NCI-H526 treated with DMSO at 0.1 percent for 48 hours (cell line): ENCODE data around the gene USP1.

Experiments
- DNase-seq: peaks from one replicate; lab custom pipeline; 2025; lab: John Stamatoyannopoulos, UW

Gene USP1, protein sequence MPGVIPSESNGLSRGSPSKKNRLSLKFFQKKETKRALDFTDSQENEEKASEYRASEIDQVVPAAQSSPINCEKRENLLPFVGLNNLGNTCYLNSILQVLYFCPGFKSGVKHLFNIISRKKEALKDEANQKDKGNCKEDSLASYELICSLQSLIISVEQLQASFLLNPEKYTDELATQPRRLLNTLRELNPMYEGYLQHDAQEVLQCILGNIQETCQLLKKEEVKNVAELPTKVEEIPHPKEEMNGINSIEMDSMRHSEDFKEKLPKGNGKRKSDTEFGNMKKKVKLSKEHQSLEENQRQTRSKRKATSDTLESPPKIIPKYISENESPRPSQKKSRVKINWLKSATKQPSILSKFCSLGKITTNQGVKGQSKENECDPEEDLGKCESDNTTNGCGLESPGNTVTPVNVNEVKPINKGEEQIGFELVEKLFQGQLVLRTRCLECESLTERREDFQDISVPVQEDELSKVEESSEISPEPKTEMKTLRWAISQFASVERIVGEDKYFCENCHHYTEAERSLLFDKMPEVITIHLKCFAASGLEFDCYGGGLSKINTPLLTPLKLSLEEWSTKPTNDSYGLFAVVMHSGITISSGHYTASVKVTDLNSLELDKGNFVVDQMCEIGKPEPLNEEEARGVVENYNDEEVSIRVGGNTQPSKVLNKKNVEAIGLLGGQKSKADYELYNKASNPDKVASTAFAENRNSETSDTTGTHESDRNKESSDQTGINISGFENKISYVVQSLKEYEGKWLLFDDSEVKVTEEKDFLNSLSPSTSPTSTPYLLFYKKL

DNA sequence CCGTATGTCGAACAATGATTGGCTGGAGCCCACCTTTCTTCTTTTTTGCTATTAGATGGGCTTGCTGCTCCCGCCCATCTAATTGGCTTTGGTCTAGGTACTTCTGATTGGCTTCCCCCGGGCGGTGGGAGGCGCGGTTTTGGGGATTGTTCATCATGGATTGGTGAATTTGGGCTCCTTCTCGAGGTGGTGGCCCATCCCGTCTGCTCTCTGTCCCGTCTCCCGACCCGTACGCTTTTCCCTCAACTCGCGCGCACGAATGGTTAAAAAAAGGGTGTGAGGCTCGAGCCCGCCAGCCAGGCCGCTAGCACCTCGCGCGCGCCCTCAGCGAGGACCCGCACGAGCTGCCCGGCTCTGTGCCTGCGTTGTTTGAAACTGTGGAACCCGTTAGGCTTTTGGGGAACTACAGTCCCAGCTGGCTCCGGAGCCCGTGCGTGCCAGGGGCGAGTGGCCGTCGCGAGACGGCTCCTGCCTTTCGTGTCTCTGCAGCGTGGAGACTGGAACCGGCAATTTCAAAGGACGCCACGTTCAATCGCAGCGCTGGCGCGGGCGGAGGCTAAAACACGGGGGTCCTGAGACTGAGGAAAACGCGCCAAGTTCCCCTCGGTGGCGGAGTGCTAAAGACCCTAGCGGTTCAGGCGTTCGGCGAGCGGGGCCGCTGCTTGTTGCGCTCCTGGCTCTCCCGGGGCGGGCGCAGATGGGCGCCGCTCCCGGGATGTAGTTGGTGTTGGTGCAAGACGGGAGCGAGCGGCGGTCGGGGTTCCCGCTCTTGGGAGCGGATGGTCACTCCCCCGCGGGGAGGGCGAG lies at the start of gene USP1:
Gene USP1 (plus strand): TSS at position 584 of the 807 bp plus-strand sequence. CDS start 2,819 bp downstream, outside the sequence.
- peak; percentile 99 for DNase-seq

DNA sequence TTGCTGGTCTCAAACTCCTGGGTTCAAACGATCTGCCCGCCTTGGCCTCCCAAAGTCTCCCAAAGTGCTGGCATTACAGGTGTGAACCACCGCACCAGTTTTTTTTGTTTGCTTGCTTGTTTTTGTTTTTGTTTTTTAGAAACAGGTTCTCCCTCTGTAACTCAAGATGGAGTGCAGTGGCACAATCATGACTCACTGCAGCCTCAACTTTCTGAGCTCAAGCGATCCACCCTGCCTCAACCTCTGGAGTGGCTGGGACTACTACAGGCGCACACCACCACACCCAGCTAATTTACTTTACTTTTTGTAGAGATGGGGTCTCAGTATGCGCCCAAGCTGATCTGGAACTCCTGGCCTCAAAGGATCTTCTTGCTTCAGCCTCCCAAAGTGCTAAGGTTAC lies 47.3 kb upstream of the USP1 start:
- no peak for DNase-seq

DNA sequence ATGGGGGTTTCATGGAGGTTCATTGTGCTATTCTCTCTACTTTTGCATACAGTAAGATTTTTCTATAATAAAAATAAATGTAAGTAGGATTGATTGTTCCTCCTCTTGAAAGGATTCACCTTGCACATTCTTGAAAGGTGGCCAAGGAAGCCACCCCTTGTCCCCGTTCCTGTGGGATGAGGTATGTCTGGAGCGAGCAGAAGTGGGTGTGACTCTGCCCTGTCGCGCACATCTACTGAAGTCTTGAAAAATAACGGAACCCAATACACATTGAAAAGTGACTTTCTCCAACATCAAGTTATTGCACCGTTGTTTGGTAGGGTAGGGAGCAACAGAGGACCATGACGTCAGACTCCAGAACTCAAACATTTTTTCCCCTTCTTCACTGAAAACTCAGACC lies 46.8 kb upstream of the USP1 start:
- no peak for DNase-seq

DNA sequence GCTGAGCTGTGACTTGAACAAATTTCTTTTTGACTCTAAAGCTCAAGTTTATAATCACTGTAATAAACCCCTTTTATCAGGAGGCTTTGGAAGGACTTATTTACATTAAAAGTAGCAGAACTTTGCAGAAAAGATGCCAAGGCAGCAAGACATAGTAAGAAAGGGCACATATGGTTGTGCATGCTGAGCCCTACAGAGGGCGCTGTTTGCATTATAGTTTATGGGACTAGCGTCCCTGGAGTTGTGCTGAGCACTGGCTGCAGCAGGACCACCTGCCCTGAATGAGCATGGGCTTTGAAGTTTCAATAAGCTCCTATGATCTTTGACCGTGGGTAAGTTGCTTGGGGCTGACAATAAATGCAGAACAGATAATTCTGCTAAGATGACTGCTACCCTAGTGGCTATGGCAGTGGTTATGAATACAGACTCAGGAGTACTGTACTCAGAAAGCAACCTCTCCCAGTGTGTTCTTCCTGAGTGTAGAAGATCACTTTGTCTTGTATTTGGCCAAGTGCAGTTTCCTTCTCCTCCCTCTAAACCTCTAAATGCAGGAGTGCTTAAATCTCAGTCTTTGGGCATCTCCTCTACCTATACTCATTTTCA lies 45.4 kb upstream of the USP1 start:
- DNase-seq = no peak

DNA sequence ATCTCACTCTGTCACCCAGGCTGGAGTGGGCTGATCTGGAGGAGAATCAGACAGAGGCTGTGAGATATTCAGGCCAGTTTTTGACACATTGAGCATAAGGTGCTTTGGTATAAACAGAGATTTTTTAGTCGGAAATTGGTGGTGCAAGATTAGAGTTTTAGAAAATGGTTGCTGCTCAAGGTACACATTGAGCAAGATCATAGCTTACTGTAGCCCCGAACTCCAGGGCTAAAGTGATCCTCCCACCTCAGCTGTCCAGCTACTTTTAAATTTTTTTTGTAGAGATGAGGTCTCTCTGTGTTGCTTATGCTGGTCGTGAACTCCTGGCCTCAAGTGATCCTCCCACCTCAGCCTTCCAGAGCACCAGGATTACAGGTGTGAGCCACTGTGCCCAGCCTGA lies 43.9 kb upstream of the USP1 start:
- no peak for DNase-seq

DNA sequence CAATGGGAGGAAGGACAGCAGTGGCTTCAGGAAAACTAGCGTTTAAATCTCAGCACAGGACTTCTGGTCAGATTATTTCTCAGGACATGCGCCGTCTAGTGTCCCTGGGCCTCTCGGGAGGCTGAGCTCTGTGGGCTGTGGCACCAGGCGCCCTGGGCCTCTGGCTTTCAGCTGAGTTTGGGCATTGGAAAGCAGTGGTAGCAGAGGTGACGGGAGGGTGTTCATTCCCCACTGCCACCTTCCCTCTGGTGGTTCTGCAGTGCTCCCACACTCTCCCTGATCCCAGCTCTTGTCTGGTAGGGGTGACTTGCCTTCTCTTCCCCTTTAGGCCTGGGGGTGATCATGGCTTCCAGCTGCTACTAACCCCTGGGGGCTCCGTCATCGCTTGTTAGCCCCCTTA lies 42.2 kb upstream of the USP1 start:
- no peak for DNase-seq

DNA sequence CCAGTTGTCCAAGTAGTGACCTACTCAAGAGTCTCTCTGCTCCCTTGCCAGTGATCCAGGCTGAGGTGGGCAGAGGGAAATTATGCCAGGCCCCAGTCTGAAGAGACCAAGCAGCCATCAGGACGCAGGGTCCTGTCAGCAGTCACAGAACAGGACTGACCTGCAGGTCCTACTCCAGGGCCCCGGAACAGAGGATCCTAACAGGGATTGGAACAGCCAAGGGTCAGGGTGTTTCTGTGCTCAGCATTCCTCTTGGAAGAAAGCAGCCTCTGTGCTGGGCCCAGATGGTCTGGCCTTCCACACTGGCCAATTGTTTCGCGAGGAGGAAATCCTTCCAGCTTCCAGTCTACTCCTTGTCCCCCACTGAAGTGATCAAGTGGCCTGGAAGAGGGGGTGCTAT lies 41.6 kb upstream of the USP1 start:
- no peak for DNase-seq

DNA sequence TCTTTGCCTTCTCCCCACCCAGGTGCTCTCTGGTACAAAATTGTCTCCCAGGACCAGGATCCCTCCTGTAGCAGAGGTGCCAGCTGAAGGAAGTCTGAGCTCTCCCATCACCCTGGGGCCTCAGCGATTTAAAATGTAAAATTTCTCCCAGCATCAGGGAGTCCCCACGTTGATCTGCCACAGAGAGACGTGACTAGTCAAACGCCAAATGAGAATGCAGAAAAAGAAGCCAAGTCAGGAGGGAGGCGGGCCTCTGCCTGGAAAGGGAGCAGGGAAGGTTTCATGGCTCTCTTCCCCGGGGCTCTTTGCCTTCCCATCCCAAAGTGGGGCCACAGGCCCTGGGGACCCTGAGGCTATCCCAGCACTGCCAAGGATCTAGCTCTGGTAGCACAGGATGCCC lies 40.0 kb upstream of the USP1 start:
- no peak for DNase-seq

DNA sequence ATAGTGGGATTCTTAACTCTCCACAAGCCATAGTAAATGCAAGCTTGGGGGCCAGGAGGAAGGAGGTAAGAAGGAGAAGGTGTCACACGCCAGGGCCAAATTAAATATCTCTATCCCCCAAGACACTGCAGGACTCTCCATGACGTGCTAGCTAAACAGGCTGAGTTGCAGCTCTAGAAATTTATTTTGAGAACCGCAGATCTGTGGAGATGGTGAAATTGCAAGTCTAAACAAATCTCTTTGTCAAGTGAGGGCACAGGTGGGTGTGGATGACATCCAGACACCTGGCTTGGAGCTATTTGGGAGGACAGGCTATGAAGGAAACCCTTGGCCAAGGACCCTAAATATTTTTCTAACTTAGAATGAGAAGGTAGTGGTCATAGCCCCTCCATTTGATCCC lies 39.5 kb upstream of the USP1 start:
- DNase-seq = no peak

DNA sequence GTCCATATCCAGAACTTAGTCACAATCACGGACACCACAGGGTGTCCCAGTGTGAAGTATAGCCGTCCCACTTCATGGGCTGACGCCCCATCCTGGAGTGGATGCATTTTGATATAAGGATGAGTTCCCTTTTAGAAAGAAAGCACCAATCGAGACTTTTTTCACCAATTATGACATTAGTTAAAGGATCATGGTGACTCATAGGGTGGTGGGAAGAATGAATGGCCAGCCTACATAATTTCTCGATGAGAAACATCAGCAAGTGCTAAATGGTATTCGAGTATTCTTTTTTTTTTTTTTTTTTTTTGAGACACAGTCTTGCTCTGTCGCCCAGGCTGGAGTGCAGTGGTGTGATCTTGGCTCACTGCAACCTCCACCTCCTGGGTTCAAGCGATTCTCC lies 38.5 kb upstream of the USP1 start:
- no peak for DNase-seq

DNA sequence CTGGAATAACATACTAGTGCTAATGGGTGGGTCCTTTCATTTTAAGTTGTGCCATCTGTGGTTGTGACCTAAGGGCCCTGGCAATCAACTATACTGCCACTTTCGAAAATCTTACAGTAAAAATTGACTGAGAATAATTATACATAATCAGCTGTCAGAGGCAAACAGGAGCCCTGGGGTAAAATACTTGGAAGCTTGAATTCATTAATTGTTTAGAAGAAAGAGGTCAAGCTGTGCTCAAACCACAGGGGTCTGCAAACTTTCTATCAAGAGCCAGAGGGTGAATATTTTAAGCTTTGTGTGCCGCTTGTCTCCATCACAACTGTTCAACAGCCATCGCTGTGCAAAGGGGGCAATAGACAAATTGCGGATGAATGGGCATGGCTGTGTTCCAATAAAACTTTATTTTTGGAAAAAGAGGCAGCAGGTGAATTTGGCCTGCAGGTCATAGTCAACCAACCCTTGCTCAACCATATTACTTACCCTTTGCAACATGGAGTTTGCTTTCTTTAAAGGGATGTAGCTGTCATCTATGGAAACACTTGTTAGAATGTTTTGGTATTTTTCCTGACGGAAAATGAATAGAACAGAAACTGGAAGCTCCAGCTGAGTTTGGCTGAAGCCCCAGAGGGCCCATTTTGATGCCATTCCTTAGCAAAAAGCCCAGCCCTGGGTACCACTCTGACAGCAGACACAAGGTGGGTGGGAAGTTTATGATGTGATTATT lies 35.7 kb upstream of the USP1 start:
- no peak for DNase-seq

DNA sequence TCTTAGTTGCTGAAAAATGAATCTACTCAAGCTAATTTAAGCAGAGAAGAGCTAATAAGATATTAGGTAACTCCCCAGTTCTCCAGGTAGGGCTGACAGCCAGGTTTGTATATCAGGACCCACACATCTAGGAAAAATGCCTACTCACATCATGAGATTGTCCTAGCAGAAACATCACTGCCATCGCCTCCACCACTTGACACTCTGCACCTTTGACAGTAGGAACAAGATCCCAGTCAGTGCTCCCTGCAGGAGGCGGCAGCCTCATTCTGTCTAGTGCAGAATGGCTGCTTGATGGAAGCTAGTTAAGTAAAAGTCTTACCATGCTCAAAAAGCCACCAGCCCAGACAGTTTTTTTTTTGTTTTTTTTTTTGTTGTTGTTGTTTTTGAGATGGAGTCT lies 31.6 kb upstream of the USP1 start:
- DNase-seq = no peak

DNA sequence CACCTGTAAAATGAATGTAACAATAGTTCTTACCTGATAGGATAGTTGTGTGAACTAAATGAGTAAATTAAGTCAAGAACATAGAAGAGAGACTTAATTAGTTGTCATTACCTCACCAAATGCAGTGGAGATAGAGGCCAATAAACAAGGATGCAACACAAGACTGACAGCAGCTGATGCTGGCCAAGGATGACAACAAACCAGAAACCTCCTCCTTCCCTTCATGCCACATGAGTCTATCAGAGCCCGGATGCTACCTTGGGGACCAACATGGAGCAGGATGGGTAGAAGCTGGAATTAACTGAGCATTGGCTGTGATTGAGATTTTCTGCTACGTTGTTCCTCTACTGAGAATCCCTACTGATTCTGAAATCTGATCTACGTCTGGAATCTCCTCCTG lies 30.3 kb upstream of the USP1 start:
- DNase-seq = no peak

DNA sequence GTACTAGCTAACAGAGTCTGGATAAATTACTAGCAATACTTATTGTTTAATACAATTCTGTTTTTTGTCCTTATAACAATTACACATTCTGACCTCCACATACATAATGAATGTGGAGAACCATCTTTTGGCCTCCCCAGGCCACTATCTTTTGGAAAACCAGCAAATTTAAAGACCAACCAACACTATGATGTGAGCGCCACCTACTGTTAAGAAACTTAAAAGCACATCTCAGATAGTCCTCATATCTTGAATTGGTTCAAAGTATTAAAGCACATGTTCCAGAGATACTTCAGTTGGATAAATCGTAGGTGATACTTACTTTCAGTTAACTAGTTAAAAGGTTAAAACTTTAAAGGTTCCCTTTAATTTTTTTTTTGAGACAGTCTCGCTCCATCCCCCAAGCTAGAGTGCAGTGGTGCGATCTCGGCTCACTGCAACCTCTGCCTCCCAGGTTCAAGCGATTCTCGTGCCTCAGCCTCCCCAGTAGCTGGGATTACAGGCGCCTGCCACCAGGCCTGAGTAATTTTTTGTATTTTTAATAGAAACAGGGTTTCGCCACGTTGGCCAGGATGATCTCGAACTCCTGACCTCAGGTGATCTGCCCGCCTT lies 29.3 kb upstream of the USP1 start:
- DNase-seq = no peak

DNA sequence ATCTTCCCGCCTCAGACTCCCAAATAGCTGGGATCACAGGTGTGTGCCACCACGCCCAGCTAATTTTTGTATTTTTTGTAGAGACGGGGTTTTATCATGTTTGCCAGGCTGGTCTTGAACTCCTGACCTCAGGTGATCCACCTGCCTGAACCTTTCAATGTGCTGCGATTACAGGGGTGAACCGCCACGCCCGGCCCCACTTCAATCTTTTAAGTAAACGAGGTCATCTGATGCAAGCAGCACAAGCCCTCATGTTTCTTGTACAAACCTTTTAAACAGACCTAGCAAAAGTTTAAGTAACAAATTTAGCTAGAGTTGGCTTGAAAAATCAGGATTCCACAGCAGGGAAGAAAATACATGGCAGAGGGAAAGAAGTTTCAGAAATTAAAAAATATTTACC lies 21.2 kb upstream of the USP1 start:
- DNase-seq = no peak

DNA sequence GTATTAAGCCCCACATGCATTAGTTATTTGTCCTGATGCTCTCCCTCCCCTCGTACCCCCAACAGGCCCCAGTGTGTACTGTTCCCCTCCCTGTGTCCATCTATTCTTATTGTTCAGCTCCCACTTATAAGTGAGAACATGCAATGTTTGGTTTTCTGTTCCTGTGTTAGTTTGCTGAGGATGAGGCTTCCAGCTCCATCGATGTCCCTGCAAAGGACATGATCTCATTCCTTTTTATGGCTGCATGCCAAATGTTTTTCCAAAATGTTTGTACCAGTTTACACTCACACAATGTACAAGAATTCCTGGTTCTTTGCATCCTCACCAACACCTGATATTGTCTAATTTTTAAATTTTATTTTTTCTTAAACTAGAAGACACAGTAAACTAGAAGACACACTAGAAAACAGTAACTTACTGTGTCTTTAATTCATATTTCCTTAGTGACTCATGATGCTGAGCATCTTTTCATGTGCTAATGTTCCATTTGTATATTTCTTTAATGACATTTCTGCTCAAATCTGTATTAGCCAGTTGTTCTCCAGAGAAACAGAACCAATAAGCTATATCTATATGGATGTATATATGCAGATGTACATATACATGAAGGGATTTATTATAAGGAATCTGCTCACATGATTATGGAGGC lies 19.4 kb upstream of the USP1 start:
- DNase-seq = no peak

DNA sequence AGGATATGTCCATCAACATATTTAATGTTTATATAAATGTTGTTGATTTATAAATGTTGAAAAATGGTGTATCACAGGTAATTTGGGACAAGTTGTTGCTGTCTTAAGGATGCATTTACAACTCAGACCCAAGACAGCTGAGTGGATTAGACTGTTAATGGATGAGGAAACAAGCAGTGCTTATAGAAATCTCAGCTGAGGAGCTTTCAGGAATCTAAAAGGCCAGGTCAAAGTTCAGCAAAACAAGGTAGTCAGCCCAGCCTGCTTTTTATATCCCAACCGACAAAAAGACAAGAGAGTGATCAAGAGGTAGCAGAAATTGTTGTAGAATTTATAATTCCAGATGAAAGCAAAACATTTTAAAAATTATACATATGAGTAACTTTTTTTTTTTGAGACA lies 16.6 kb upstream of the USP1 start:
- DNase-seq = no peak

DNA sequence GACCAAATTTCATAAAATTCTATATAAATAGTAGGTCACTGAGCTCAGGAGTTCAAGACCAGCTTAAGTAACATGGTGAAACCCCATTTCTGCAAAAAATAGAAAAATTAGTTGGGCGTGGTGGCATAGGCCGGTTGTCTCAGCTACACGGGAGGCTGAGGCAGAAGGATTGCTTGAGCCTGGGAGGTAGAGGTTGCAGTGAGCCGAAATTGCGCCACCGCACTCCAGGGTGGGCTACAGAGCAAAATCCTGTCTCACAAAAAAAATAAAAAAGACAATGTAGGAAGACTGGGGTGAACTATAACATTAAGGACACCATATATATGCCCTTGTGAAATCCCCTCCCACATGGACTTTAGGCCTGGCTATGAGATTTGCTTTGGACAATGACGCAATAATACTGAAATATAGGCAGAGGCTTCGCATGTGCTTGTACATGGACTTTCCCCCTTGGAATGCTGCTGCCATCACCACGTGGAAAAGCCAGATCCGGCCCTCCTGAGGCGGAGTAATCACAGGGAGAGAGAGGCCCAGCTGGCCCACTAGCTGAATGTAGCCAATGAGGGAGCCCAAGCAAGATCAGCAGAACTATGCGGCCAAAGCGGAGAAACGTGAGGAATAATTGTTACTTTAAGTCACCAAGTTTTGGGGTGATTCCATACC lies 13.1 kb upstream of the USP1 start:
- DNase-seq = no peak

DNA sequence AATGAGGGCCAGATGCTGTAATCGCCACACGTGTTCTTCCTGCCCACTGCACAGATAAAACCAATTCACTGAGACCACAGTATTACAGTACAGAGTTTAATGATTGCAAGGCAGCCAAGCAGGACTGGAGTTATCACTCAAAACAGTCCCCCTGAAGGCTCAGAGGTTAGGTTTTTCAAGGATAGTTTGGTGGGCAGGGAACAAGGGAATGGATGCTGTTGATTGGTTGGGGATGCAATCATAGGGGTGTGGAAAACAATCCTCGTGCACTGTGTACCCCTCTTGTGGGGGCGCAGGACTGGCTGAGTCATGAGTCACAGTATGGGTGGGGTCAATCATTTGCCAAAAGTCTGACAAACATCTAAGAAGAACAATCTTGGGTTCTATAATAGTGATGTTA lies 12.4 kb upstream of the USP1 start:
- no peak for DNase-seq

DNA sequence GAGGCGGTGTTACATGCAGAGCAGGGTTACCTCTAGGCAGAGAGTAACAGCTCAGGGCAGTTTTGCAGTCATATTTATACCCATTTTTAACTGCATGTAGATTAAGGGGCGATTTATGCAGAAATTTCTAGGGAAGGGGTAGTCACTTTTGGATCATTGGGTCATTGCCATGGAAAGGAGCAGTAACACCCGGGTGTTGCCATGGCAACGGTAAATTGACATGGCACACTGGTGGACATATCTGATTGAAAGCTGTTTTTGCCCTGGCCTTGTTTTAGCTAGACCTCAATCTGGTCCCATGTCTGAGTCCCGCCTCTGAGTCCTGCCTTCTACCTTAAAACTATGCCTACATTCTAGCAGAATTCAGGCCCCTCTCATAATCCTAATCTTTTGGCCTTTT lies 11.8 kb upstream of the USP1 start:
- no peak for DNase-seq
